GM18867 (cell line): ENCODE results near the gene CCNG2.
"Not testable (repeated sequence)": the region's sequence is repeated elsewhere in the genome, so short reads cannot be mapped to it uniquely, and the experiment has no call there.

Source experiments
- ATAC-seq: cut with Tn5 transposase; IDR thresholded peaks from one replicate; pipeline ENCODE4 v1.9.1; 2021; ENCODE audit warnings: mild to moderate bottlenecking, moderate library complexity; ENCODE audit not compliant: unreplicated experiment

The CCNG2 gene, protein sequence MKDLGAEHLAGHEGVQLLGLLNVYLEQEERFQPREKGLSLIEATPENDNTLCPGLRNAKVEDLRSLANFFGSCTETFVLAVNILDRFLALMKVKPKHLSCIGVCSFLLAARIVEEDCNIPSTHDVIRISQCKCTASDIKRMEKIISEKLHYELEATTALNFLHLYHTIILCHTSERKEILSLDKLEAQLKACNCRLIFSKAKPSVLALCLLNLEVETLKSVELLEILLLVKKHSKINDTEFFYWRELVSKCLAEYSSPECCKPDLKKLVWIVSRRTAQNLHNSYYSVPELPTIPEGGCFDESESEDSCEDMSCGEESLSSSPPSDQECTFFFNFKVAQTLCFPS

DNA sequence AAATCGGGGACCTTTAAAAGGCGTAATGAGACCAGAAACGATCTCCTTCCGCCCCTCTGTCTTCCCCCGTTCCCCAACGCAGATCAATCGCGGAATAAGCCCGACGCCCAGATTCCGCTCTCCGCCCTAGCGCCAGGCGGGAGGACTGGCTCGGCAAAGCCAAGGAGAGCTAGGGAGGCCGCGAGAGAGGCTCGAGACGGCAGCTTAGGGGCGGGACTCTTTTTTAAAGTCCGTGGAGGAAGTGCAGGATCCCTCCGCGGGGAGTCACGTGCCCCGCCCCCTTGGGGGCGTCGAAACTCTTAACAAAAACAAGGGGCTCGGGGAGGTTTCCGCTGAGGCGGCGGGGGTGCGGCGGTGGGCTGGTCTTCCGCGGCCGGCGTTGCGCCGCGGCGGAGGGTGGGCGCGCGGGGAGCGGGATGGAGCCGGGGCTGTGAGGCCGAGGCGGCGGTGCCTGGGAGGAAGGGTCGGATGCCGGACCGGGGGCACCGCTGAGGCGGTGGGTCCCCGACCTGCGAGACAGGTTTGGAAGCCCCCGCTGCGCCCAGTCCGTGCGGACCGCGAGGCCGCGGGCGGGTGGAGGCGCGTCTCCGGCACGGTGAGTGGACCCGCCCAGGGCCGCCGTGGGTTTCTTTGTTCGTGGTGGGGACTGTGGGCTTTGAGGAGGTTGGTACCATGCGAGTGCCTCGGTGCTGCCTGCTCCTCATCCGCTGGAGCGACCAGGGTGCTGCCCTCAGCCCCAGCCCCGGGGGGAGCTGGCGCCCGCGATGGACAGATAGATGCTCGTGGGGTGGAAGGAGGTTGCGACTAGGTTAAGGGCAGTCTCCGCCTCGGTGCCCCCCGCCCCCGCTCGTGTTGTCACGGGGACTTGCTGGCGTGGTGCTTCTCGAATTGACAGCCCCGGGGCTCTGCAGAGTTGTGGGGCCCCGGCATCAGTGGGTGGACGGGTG, at the start of gene CCNG2:
CCNG2 (plus strand) TSS at position 296 of the 947 bp plus-strand sequence. CDS start 1,326 bp downstream, outside the sequence.
- peak; percentile 29 for ATAC-seq

DNA sequence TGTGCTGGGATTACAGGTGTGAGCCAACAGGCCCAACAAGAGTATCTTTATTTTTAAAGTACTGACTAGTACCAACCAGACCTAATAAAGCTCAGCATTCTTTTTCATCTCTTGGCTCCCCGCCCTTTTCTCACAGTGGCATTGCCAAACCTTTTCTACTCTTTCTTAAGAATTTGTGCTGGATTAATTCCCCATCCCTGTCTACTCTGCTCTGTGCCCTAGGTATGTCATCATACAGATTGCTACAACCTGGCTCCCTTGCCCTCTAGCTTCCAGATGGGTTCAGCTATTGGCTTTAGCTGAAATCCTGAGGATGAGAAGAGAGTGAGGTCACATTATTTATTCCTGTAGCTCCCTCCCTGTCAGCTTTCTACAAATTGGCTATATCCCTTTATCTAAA, 46.3 kb upstream of the CCNG2 start:
- ATAC-seq = no peak

DNA sequence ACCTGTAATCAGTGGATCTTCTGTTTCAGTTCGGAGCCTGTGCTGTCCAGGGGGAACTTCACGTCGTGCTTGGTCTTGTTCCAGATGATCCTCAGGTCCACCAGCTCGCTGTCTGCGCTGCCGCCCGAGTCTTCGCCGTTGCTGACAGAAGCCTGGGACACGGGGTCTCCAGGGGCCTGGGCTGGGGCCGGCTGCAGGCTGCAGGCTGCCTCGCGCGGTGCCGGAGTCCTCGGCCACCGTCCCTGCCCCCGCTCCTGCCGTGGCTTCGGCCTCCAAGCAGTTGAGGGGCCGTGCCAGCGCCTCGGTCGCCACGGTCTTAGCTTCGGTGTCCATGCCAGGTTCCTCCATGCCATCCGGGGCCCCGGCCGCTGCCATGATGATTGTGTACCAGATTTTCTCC, 43.9 kb upstream of the CCNG2 start:
- no peak for ATAC-seq

DNA sequence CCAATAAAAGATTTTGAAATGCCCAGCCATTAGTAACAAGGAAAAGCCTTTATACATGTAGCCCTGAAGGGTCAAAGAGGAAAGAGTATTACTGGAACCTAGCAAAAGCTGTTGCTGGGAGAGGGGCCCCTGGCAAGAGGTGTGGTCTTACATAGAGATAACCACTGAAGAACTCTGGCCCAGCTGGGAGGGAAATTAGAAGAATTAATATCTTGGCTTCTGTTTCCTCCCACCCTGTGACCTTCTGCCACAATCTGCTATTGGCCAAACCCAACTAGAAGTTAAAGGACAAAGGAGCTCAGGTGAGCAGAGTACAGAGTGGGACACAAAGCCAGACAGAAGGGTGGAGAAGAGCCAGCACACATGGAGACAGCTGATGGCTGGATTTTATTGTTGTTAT, 39.3 kb upstream of the CCNG2 start:
- no peak for ATAC-seq

DNA sequence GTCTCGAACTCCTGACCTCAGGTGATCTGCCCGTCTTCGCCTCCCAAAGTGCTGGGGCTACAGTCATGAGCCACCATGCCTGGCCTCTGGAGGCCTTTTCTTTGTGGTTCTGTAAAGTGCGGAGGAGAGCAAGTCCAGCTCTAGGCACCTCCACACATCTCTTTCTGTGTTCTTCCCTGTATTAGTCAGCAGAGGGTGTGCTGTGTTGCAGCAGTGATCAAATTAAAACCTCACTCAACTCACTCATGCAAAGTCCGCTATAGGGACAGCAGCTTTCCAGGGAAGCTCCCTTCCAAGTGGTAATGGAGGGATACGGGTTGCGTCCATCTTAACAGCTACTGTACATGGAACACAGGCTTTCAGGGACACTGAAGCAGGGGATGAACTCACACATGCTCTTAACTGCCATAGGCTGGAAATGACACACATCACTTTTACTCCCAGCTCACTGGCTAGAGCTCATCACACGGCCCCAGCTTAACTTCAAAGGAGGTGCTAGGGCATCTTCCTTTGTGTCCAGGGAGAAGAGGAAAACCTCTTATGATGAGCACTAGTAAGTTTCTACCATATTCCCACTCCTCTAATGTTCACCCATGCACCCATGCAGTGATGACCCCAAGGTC, 36.0 kb upstream of the CCNG2 start:
- peak; percentile 91 for ATAC-seq

DNA sequence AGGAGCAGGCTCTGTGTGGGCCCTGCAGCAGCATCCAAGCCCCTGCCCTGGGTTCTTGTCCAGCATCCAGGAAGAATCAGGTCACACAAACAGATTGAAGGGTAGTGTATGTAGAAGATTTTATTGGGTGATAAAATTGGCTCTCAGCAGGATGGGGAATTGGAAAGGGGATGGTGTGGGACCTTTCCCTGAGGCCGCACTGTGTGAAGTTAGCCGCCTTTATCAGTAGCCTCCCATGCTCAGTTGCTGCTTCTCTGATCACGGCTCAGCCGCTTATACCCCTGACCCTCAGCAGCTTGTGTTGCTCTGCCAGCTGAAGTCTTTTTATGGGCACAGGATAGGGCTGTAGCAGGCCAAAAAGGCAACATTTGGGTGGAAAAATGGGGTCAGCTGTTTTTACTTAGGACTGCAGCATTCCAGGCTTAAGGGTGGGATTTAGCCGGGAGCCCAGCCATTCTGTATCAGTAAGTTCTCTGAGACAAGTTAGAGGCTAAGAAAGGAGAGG, 35.2 kb upstream of the CCNG2 start:
- ATAC-seq = no peak

GRCh38 chr4:77122656-77123055, 34.4 kb upstream of the CCNG2 start:
- ATAC-seq = no peak

DNA sequence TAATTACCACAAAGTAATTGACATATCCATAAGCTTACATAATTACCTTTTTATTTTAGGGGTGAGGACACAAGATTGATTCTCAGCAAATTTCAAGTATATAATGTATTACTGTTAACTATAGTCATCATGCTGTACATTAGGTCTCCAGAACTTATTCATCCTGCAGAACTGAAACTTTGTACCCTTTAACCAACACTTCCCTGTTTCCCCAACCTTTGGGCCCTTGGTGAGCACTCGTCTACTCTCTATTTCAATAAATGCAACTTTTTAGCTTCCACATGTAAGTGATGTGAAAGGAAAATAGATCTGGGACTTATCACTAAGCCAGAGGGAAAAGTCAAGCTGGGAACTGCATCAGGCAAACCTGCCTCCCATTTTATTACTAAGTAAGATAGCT, 33.6 kb upstream of the CCNG2 start:
- no peak for ATAC-seq

DNA sequence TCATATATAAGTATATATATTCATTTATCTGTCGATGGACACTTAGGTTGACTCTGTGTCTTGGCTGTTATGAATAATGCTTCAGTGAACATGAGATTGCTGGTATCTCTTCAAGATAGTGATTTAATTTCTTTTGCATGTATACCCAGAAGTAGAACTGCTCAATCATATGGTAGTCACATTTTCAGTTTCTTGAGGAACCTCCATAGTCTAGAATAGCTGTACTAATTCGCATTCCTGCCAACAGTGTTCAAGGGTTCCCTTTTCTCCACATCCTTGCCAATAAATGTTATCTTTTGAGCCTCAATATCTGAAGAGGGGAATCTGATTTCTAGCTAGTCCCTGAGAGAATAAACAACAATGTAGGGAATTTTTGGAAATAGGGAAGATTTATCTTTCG, 32.4 kb upstream of the CCNG2 start:
- no peak for ATAC-seq

DNA sequence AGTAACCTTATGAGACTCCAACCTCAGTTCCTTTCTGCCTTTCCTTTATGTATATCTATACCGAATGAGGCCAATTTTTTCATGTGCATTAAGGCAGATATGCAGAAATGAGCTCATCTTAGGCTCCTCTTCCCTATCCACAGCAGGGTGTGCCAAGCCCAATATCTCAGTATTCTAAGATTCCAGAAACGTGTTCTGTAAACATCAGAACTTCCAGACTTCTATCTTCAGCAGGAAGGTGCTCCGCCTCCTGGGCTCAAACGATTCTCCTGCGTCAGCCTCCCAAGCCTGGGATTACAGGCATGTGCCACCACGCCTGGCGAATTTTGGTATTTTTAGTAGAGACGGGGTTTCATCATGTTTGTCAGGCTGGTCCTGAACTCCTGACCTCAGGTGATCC, 31.0 kb upstream of the CCNG2 start:
- ATAC-seq = no peak

GRCh38 chr4:77126809-77127208, 30.2 kb upstream of the CCNG2 start:
- peak; percentile 93 for ATAC-seq

GRCh38 chr4:77127215-77127614, 29.8 kb upstream of the CCNG2 start:
- peak; percentile 55 for ATAC-seq

DNA sequence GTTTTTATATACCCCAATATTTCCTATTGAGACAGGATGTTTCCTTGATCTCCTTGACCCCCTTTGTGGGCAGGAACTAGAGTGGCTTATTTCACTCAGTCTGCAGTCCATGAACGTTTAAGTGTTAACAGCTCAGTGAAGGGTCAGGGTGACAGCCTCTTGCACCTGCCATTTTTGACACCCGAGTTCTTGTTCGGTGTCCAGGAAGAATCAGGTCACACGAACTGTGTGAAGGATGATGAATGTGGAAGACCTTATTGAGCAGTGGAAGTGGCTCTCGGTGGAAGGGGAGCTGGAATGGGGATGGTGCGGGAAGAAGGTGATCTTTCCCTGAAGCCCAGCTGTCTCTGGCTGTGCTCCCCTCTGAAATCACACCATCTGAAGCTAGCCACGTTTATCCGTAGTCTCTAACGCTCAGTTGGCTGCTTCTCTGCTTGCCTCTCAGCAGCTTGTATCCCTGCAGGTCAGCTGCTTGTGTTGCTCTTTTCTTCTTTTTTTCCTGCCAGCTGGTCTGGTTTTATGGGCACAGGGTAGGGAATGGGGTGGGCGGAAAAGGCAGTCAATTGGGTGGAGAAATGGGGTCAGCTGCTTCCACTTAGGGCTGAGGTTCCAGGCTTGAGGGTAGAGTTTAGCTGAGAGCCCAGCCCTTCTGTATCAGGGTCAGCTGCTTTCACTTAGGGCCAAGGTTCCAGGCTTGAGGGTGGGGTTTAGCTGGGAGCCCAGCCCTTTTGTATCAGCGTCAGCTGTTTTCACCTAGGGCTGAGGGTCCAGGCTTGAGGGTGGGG, 29.0 kb upstream of the CCNG2 start:
- no peak for ATAC-seq

DNA sequence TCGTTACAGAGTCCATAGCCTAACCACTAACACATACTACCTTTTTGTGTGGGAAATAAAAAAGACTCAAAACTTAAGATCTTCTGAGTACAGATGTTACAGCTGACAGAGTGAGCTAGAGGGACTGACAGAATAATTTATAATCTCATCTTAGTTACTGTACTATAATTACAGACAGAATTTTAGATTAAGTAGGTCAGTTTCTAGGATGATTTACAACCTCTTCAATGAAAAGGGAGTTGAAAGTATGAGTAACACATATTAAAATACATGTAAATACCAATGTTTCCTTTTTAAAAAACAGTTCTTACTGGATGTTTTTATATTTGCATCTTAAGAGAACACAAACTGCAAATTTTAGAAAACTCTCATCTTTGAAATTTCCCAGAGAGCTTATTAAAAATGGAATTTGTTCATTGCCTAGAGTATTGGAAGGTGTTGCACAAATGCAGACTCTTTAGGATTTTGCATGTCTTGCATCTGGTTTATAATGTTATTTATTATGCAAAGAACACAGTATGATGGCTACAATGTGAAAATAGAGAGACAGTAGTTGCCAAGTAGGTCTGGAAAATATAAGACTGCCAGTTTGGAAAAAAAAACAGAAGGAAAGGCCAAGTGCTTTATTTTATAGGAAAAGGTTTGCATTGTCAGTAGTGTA, 24.2 kb upstream of the CCNG2 start:
- no peak for ATAC-seq

DNA sequence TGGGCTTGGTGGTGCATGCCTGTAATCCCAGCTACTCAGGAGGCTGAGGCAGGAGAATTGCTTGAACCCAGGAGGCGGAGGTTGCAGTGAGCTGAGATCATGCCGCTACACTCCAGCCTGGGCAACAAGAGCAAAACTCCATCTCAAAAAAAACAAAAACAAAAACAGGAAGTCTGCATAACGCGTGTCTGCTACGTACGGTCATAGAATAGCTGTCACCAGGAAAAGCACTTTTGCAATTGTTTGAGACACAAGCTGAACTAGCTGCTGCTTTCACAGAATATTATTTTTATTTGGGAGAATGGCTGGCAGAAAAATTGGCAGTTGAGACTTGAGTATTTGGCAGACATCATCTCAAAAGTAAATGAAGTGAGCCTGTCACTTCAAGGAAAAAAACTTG, 19.6 kb upstream of the CCNG2 start:
- not testable (repeated sequence) for ATAC-seq

- ATAC-seq = no peak
Measured at GRCh38 chr4:77141964-77142645, 14.9 kb upstream of the CCNG2 start.

DNA sequence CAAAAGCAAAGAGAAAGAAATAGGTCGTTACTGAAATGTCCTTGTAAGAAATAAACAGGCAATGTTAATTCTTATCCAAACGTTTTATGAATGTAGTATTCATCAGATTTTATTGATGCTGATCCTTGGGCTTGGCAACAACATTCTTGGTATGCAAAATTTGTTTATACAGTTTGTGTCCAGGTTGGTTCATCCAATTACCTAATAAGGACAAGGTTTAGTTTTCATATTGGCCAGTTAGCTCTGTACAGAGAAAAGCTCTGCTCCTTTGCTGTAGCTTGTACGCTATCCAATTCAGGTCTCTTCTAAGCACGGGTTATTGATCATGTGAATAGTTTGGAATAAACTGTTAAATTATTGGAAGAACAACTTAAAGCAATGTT, 14.4 kb upstream of the CCNG2 start:
- no peak for ATAC-seq

DNA sequence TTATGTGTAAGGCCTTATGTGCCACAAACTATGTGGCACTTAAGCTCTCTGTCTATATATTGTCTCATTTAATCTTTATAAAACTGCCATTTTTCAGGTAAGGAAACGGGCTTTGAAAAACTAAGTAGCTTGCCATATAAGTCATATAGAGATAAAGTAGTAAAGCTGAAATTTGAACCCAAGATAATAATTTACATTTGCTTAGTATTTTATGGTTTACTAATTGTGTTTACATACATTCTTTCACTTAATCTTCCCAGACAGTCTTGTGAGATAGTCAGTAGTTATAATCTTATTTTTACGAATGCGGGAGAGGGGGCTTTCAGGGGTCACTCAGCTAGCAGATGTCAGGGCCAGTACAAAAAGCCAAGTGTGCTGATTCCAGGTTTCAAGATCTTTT, 13.9 kb upstream of the CCNG2 start:
- ATAC-seq = no peak

GRCh38 chr4:77145842-77146185, 11.2 kb upstream of the CCNG2 start:
- ATAC-seq = no peak
